ENCODE results near the gene CBFA2T3. TPM values are rescaled to one million over a fixed set of nuclear protein-coding genes. Genes with fewer than 3 reads are reported as not detected.

CBFA2T3 gene
- total RNA-seq, 1 donor from 2014 or later: 32.8 TPM

- Histone ChIP-seq H3K4me1 (no peaks in the 10 kb centered on the region), H3K4me3 (no peak overlapping the region), H3K36me3 (no peaks in the 10 kb centered on the region), H3K9me3 (no peaks in the 10 kb centered on the region), H3K27ac (no peak overlapping the region), H3K27me3 (no peaks in the 10 kb centered on the region)
- DNase-seq (ENCODE audit: low spot score in 2 of 2): no peak
- no peak for TF ChIP-seq CTCF (IDR thresholded peaks at IDR 0.05)
- intact Hi-C loops (cut with DNase I): no loop called here
These were observed 69.2 kb downstream of the CBFA2T3 start for GRCh38 chr16:88907768-88908167.

- H3K27ac ChIP-seq: no peak overlapping the region
- no peaks in the 10 kb centered on the region for H3K9me3 ChIP-seq
- intact Hi-C loops (cut with DNase I): no loop called here
- no peaks in the 10 kb centered on the region for H3K4me1 ChIP-seq
- no peaks in the 10 kb centered on the region for H3K27me3 ChIP-seq
- H3K4me3 ChIP-seq: no peak overlapping the region
- no peak for TF ChIP-seq CTCF (IDR thresholded peaks at IDR 0.05)
- no peaks in the 10 kb centered on the region for H3K36me3 ChIP-seq
- DNase-seq (ENCODE audit: low spot score in 2 of 2): no peak
These were observed 70.4 kb downstream of the CBFA2T3 start for GRCh38 chr16:88906535-88907105.

GRCh38 chr16:88906020-88906419 lies 71.0 kb downstream of the CBFA2T3 start:
- intact Hi-C loops (cut with DNase I): no loop called here
- TF ChIP-seq CTCF (IDR thresholded peaks at IDR 0.05): no peak
- Histone ChIP-seq H3K27me3 (no peaks in the 10 kb centered on the region), H3K4me1 (no peaks in the 10 kb centered on the region), H3K9me3 (no peaks in the 10 kb centered on the region), H3K27ac (no peak overlapping the region), H3K4me3 (no peak overlapping the region), H3K36me3 (no peaks in the 10 kb centered on the region)
- DNase-seq (ENCODE audit: low spot score in 2 of 2): no peak

GRCh38 chr16:88905563-88905962 lies 71.4 kb downstream of the CBFA2T3 start:
- Histone ChIP-seq H3K36me3 (no peaks in the 10 kb centered on the region), H3K9me3 (no peaks in the 10 kb centered on the region), H3K4me1 (no peaks in the 10 kb centered on the region), H3K27me3 (no peaks in the 10 kb centered on the region), H3K4me3 (no peak overlapping the region), H3K27ac (no peak overlapping the region)
- no peak for DNase-seq (ENCODE audit: low spot score in 2 of 2)
- TF ChIP-seq CTCF (IDR thresholded peaks at IDR 0.05): no peak
- intact Hi-C loops (cut with DNase I): no loop called here

GRCh38 chr16:88904676-88905365 lies 72.2 kb downstream of the CBFA2T3 start:
- TF ChIP-seq CTCF (IDR thresholded peaks at IDR 0.05): no peak
- no peak for DNase-seq (ENCODE audit: low spot score in 2 of 2)
- no peaks in the 10 kb centered on the region for H3K9me3 ChIP-seq
- H3K4me3 ChIP-seq: no peak overlapping the region
- H3K36me3 ChIP-seq: no peaks in the 10 kb centered on the region
- intact Hi-C loops (cut with DNase I): no loop called here
- no peaks in the 10 kb centered on the region for H3K27me3 ChIP-seq
- no peak overlapping the region for H3K27ac ChIP-seq
- H3K4me1 ChIP-seq: no peaks in the 10 kb centered on the region
